ENCODE measurements around the gene KIAA0319L. TPM values are rescaled to one million over a fixed set of nuclear protein-coding genes. Genes with fewer than 3 reads are reported as not detected.

The KIAA0319L gene
- total RNA-seq, 2 donors from 2014 or later, result 68.4 to 77.6 TPM

- DNase-seq, result no peak
- no peak overlapping the region for H3K27ac ChIP-seq (ENCODE audit: low read depth, low read length)
- no peak for TF ChIP-seq CTCF (conservative IDR thresholded peaks at IDR 0.05)
- Mint-ChIP-seq H3K27ac (no peak overlapping the region), H3K4me3 (no peak overlapping the region), H3K36me3 (ENCODE audit: low read depth) (peaks cover 51% of the 10 kb centered on the region), H3K4me1 (peaks cover 23% of the 10 kb centered on the region), H3K27me3 (ENCODE audit: insufficient read depth) (no peaks in the 10 kb centered on the region), H3K9me3 (peaks cover 45% of the 10 kb centered on the region)
- WGBS, 2 experiments (ENCODE audit: insufficient coverage in 1 of 2, insufficient read length in 1 of 2), result 94 to 100% methylated on average over 2 of the region's 2 CpGs
- H3K4me1 ChIP-seq (ENCODE audit: control insufficient read depth, insufficient read depth, low read length), result peaks cover 6% of the 10 kb centered on the region
- H3K36me3 ChIP-seq (ENCODE audit: control insufficient read depth, insufficient read depth, low read length), result peaks cover 43% of the 10 kb centered on the region
- no peak overlapping the region for H3K9ac ChIP-seq (ENCODE audit: extremely low read depth, low read length, poor library complexity, severe bottlenecking)
- peaks cover 69% of the 10 kb centered on the region for H3K9me3 ChIP-seq (ENCODE audit: control insufficient read depth, low read length)
- H3K4me3 ChIP-seq (ENCODE audit: low read length), result peak overlapping the region; percentile 54
- no peaks in the 10 kb centered on the region for H3K27me3 ChIP-seq (ENCODE audit: control insufficient read depth, insufficient read depth, low read length, poor library complexity, severe bottlenecking)
Observed at GRCh38 chr1:35530946-35531345, 26.3 kb downstream of the KIAA0319L start.

GRCh38 chr1:35530168-35530567 lies 27.0 kb downstream of the KIAA0319L start:
- no peak for TF ChIP-seq CTCF (conservative IDR thresholded peaks at IDR 0.05)
- Mint-ChIP-seq H3K36me3 (ENCODE audit: low read depth) (peaks cover 56% of the 10 kb centered on the region), H3K4me3 (no peak overlapping the region), H3K27ac (no peak overlapping the region), H3K4me1 (peaks cover 15% of the 10 kb centered on the region), H3K9me3 (peaks cover 45% of the 10 kb centered on the region), H3K27me3 (ENCODE audit: insufficient read depth) (no peaks in the 10 kb centered on the region)
- Histone ChIP-seq H3K27ac (ENCODE audit: low read depth, low read length) (no peak overlapping the region), H3K9me3 (ENCODE audit: control insufficient read depth, low read length) (peaks cover 69% of the 10 kb centered on the region), H3K9ac (ENCODE audit: extremely low read depth, low read length, poor library complexity, severe bottlenecking) (no peak overlapping the region), H3K4me3 (ENCODE audit: low read length) (peak overlapping the region; percentile 54), H3K27me3 (ENCODE audit: control insufficient read depth, insufficient read depth, low read length, poor library complexity, severe bottlenecking) (no peaks in the 10 kb centered on the region), H3K36me3 (ENCODE audit: control insufficient read depth, insufficient read depth, low read length) (peaks cover 43% of the 10 kb centered on the region), H3K4me1 (ENCODE audit: control insufficient read depth, insufficient read depth, low read length) (peaks cover 6% of the 10 kb centered on the region)
- no peak for DNase-seq
- 63 to 78% methylated on average over 3 to 5 of the region's 5 CpGs for WGBS, 2 experiments (ENCODE audit: insufficient coverage in 1 of 2, insufficient read length in 1 of 2)

GRCh38 chr1:35524106-35524505 lies 33.1 kb downstream of the KIAA0319L start:
- TF ChIP-seq CTCF (conservative IDR thresholded peaks at IDR 0.05), result no peak
- Histone ChIP-seq H3K9ac (ENCODE audit: extremely low read depth, low read length, poor library complexity, severe bottlenecking) (no peak overlapping the region), H3K4me1 (ENCODE audit: control insufficient read depth, insufficient read depth, low read length) (no peaks in the 10 kb centered on the region), H3K36me3 (ENCODE audit: control insufficient read depth, insufficient read depth, low read length) (peaks cover 7% of the 10 kb centered on the region), H3K27ac (ENCODE audit: low read depth, low read length) (no peak overlapping the region), H3K4me3 (ENCODE audit: low read length) (no peak overlapping the region), H3K27me3 (ENCODE audit: control insufficient read depth, insufficient read depth, low read length, poor library complexity, severe bottlenecking) (no peaks in the 10 kb centered on the region), H3K9me3 (ENCODE audit: control insufficient read depth, low read length) (peaks cover 27% of the 10 kb centered on the region)
- WGBS, 2 experiments (ENCODE audit: insufficient coverage in 1 of 2, insufficient read length in 1 of 2), result 94 to 96% methylated on average over 2 of the region's 2 CpGs
- Mint-ChIP-seq H3K4me1 (no peaks in the 10 kb centered on the region), H3K27me3 (ENCODE audit: insufficient read depth) (no peaks in the 10 kb centered on the region), H3K36me3 (ENCODE audit: low read depth) (peaks cover 29% of the 10 kb centered on the region), H3K9me3 (peaks cover 24% of the 10 kb centered on the region), H3K27ac (no peak overlapping the region), H3K4me3 (no peak overlapping the region)
- no peak for DNase-seq
